Suppressor macrophage treated with lipopolysaccharide for 1 hour (primary cell): ENCODE measurements around the gene PVALEF.

ENCODE experiments used
- DNase-seq, 3 donors: peaks; one replicate each; pipeline ENCODE4 v3.0.0-alpha.2; 2020 to 2022

PVALEF gene

DNA sequence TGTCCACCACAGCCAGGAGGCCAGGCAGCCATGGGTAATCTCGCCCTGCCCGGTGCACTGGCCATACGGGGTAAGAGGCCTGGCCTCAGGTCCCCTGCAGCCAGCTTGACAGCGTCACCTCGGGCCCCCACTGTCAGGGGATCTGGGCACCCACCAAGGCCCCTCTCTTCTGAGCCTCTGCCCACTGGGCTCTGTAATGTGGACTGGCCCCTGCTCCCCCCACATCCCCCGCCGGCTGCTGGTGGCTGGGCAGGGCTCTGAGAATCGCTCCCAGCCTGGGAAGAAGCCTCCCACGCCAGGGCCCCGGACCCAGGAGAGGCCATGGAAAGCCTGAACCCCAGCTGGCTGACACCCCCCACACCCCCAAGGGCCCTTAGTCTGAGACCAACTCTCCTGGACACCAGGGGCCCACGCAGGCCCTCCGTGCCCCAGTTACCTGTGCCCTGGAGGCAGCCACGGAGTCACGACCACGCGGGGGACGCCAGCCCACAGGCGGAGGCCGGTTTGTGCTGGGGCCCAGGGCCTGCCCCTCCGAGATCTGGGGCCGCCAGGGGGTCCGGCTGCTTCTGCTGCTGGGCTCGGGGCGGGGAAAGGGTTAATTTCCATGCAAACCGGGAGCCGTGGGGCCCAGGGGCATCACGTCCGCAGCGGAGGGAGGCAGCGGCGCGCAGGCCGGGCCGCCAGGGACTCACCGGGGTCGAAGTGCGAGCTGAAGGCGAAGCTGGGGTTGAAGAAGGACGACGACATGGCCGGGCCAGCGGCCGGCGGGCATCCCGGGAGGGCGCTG is at the start of gene PVALEF:
PVALEF (plus strand) TSS at position 262 of the 787 bp plus-strand sequence. CDS start 15,720 bp downstream, outside the sequence.
- no peak for DNase-seq

DNA sequence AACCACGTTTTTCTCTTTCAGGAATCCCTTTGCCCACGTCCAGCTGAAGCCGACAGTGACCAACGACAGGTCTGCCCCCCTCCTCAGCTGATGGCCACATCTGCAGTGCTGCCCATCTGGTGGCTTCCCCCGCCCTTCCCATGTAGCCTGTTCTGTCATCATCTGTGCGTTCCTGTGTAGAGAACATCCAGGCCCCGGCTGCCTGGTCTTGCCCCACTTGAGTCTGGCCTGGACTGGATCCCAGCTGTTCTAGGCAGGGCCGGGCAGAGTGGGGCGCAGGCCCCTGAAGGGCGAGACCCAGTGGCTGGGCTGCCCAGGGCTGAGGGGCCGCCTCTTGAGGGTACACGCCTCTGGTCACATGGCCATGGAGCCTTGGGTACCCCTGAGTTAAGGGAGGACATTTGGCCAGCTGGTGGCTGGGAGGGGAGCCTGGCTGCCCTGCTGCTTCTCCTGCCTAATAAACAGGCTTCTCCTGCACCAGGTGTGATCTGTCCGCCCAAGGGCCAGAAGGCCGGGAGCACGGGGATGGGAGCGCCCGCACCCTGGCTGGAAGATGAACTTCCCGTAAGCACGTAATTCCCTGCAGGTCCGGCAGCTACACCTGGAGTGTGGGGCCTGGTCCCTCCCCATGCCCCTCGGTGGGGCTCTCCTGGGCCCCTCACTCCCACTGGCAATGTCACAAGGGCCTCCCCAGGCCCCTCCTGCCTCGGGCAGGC is 49.4 kb upstream of the PVALEF start:
- no peak for DNase-seq

DNA sequence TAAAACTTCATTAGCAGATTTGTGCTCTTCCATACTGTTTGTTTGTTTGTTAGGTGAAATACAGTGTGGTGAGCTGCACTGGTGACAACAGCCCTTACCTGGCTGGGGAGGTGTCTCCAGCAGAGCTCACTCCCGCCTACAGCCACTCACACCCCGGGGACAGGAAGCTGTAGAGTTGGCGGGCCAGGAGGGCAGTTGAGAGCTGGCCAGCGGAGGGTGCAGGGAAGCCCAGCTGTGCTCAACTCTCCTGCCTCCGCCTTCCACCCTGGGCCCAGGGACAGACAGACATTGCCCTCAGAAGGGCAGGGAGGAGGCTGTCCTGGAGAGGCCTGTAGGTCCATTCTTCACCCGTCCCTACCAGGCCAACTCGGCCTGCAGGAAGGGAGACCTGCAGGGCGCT is 48.6 kb upstream of the PVALEF start:
- no peak for DNase-seq

DNA sequence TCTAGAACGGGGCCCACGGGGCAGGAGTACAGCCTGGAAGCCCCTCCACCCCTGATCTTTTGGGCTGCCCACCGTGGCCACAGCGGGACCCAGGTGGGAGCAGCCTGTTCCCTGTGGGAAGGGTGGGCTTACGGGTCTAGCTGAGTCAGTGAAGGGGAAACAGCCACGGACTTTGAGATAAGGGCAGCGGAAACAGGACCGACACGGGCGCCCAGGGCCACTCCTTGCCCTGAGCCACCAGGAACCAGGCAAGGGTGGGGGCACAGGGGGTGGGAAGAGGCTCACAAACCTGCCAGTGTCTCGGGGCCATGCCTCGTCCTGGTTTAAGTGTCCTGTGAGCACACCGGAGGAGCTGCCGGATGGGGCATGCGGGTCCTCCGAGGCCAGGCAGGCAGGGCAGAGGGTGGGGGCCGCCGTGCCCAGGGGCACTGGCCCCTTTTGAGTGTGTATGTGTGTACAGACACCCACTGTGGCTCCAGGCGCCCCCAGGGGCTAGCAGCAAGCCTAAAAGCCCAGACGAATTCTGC is 47.6 kb upstream of the PVALEF start:
- no peak for DNase-seq

DNA sequence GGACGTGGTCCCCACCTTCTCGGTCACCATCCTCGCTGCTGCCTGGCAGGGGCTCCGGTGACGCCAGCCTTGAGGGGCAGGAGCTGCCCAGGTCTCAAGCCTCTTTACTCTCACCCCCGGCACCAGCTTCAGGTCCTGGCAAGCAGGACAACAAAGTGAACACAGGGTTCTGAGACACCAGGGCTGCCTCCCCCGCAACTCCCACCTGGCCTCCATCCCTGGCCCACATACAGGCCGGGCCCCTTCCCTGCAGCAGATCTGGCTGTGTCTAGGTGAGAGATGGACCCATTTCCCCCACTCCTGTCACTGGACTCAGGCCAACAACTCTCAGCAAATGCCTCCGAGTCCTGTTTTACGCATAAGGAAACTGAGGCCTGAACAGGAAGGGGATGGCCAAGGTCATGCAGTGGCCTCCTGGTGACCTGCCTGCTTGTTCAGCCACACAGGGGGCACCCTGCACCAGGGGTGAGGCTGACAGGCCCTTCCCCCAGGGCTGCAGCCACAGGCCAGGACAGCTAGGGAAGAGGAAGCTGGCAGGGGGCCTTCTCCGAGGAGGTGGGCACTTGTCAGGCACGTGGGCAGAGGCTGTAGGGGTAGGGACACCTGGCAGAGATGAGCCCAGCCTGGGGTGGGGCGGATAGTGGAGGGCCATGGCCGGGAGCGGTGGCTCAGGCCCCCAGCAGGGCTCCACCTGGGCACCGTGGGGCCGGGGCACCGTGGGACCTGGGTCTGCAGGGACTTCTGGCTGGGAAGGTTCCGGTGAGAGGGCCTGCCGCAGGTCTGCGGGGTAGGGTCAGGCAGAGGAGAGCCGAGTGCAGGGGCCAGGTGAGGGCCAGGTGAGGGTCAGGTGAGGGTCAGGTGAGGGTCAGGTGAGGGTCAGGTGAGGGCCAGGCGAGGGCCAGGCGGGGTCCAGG is 46.7 kb upstream of the PVALEF start:
- DNase-seq = no peak

DNA sequence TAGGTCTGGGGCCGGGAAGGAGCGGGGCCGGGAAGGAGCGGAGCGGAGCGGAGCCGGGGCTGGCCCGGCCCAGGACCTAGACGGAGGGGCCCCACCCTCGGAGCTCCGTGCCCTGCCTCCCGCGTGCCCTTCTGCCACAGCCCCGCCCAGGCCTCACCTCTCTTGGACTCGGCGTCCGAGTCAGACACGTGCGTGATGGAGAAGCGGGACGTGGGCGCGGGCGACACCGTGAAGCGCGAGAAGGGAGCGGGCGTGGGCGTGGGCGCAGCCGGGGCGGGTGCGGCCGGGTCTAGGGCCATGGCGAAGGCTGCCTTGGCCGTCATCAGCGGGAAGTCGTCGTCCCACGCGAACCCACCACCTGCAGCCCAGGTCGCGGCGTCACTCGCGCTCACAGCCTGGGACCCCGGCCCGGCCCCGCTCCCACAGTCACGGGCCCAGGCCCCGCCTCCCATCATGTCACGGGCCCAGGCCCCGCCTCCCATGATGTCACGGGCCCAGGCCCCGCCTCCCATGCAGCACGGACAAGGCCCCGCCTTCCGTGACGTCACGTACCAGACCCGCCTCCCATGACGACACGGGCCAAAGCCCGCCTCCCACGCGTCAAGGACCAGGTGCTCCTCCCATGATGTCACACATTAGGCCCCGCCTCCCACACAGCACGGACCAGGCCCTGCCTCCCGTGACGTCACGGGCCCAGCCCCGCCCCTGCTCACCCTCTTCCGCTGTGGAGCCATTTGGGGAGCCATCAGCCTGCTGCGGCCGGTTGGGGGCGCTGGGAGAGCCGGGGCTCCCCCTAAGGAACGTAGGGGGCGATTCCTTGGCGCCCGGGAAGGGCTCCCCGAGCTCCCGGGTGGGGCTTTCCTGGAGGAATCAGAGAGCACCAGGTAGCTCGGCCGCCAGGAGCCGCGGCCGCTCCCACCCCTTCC is 45.8 kb upstream of the PVALEF start:
- DNase-seq = peak; percentile 88 to 92 (median 89)

DNA sequence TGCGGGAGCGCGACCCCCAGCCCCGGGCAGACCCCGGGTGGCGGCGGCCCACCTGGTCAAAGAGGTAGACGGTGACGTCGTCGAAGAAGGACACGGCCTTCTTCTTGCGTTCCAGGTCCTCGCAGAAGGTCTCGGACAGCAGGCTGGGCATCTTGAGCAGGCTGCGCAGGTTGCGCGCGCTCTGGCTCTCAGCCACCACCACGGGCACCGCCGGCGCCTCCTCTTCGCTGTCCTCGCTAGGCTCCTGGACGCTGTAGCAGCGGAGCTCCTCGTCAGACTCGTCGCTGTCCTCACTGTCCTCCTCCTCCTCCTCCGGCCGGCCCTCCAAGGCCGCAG is 45.2 kb upstream of the PVALEF start:
- no peak for DNase-seq

DNA sequence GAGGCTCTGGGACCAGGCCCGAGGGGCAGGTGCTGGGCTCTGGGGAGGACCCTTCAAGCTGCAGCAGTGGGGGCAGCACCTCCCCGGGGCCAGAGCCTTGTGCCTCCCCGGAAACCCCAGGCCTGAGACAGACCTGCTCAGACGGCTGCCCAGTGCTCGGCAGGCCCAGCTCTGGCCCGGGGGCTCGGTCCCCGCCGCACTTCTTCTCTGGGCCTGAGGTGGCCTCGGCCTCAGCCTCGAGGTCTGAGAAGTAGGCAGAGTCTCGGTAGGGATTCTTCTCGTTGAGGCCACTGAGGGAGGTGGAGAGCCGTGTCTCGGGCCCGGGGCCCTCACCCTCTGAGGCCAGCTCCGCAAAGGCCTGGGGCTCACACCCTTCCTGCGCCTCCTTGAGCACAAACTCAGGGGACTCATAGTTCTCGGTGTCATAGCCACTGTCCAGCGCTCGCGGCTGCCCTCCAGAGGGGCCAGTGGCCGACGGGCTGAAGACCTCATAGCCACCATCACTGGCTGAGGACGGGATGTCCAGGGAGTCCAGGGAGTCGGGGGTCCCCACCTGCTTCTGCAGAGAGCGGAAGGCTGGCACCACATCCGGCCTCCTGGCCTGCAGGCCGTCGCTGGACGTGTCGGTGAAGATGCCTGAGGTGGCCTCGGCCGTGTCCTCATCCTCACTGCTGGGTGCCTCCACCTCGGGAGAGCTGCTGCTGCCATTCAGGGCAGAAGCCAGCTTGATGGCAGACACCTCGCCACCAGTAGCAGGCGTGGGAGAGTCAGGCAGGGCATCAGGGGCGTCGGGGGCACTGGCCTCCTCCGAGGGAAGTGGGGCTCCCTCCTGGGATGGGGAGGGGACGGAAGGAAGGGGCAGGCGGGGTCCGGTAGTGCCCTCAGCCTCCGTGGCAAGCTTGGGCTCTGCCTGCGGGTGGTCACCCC is 44.3 kb upstream of the PVALEF start:
- DNase-seq = no peak

DNA sequence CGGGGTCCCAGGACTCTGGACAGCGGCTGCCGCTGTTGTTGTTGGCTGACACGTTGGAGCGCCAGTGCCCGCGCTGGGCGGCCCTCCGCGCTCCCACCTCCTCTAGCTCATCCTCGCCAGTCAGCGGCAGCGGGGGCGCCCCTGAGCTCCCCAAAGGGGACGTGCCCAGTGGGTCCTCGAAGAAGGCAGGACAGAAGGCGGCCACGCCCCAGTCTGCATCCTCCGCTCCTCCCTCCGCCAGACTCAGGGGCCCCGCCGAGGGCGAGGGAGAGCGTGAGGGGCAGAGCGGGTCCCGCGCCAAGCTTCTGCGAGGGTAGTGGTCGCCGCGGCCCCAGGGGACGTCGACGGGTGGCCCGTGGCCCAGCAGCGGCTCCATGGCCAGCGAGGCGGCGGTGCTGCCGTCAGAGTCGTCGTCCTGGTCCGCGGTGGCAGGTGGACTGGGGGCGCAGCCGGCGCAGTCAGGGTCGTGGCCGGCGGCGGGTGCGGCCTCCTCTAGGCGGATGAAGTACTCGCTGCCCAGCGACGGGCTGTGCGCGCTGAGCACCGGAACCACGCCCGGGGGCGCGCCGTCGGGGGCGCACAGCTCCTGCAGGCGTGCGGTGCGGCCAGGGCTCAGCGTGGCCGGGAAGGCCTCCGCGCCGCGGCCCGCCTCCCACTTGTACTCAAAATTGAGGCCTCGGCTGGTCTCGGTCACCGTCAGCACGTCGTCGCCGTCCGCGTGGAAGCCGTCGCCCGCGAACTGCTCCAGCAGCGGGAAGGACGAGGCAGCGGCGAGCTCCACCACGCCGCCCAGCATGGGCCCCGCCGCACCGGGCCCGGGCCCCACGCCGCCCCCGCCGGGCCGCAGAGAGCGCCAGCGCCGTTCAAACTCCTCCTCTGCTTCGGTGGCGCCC is 43.2 kb upstream of the PVALEF start:
- DNase-seq = no peak

DNA sequence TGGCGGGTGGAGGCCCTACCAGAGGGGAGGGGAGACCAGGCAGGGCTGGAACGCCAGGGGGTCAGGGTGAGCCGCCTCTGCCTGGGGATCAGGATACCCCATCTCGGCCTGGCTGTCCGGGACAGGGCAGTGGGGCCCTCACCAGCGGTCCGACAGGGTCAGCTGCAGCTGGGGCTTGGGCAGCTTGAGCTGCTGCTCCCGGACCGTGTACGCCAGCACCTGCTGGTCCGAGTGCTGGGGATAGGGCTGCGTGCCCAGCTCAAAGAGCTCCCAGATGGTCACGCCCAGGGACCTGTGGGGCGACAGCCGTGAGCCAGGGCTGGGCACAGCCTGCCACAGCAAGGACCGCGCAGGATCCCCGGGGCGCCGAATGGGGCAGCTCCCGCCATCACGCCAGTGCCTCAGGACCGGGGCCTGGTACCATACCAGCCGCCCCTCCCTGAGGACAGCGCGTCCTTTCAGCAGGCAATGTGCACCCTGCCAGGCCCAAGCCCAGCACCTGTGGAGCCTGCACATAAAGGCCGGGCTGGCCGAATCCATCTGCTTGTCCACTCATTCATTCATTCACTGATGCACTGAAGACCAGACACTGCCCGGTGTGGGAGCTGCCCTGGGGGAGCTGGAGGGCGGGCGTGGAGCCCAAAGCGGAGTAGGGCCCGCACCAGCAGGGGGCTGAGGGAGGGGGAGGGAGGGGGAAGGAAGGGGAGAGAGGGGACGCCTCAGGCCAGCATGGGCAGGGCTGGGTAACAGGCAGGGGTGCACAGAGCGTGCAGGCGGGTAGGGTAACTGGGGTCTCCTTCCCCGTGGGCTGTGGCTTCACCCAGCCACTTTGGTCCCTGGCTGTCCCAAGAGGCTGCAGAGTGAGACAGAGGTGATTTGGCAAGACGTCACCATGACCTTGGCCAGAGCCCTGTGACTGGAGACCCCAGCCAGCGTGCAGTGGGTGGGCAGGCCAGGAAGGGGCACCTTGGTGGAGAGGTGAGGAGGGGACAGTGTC is 42.0 kb upstream of the PVALEF start:
- no peak for DNase-seq

DNA sequence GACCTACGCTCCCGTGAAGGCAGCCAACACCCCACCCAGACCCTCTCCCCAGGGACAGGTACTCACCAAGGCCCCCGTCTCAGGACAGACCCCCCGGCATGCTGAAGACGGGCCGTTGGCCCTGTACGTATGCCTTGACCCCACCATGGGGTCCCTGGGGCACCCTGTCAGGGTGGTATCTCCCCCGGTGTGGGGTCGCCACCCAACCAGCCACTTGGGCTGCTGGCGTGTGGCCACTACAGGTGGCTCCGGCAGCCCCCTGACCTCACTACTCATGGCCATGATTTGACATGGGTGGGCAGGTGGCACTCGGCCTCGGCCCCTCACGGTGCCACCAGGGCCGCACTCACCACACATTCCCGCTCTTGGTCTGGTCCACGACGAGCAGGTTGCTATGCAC is 40.9 kb upstream of the PVALEF start:
- no peak for DNase-seq

DNA sequence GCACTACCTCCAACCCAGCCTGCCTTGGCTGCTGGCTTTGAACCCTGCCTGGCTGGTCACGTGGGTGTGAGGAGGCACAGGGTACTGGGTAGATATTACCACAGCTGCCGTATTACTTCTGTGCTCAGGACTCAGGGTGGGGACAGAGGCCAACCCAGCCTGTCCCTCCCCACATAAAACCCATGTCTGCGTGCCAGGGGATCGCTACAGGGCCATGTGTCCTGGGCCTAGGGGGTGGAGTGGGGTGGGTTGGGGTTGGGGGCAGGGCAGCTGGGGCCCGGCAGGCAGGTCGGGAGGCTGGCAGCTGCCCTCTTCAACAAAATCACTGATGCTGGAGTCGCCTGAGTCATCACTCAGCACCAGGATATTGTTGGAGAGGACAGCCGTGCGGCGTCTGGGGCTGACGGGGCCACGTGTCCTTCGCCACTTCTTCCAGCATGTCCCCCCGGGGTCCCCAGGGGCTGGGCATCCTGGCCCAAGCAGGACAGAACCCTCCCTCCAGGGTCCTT is 39.7 kb upstream of the PVALEF start:
- no peak for DNase-seq

DNA sequence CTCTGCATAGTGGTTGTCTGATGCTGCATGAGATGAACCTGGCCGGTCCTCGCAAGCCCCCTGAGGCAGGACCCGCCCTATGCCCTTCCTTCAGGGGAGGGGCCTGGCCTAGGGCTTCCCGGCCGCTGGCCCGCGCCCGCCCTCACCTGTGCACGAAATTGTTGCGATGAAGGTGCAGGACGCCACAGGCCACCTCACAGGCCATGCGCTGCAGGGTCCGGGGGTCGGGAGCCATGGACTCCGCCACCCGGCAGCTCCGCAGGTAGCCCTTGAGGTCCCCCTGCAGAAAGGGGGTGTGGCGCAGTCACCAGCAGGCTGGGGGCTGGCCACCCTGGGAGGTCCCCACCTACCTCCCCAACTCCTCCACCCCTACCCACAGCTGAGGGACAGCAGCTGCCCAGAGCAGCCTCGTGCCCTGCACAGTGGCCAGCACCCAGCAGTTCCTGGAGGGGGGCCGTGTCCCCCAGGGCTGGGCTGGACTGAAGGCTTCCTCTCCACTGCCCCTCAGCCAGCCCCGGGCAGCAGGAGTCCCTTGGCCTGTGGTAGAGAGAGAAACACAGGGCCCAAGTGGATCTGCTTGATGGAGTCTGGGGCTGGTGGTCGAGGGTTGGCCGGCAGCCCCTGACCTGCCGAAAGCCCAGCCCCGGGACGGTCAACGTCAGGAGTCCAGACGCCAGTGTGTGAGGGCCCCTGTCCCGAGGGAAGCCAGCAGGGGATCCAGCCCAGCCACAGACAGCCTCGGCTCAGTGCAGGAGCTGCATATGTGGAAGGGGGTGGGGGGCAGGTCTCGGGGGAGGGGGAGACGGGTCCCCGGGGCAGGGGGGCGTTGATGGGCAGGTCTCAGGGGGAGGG is 38.8 kb upstream of the PVALEF start:
- no peak for DNase-seq

DNA sequence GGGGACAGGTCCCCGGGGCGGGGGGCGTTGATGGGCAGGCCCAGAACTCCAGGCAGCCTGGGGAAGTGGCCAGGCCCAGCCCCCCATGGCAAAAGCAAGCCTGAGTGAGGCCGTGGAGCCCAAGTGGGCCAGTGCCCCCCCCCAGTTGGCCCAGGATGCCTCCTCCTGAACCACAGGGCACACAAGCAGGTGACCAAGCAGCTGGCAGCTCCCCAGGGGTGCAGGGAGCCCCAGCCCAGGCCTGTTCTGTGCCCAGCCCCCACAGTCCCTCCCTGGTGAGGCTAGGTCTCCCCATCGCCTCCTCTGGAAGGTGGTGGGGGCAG is 38.2 kb upstream of the PVALEF start:
- DNase-seq = no peak

DNA sequence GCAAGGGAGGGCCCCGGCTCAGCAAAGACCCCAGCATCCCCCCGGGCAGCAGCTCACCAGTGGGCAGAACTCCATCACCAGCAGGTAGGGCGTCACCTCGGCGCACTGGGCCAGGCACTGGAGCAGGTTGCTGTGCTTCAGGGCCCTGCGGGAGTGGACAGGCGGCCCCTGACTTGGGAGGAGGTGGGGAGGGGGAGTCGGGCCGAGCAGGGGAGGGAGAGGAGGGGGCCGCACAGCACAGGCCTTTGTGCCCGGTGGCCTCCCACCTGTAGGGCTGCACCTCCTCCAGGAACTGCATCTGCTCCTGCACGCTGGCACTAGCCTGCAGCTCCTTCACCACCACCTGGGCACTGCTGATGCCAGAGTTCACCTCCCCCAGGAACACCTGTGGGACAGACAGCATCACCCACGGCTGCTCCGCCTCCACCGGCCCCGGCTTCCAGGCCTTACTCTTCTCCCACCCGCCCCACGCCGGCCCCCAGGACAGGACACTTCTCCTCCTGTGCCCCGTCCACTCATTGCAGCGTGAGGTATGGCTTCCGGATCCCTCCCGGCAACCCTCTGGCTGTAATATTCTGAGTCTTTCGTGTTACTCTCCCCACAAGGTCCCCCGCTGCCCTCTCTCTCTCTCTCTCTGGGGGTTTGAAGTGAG is 37.7 kb upstream of the PVALEF start:
- DNase-seq = no peak

DNA sequence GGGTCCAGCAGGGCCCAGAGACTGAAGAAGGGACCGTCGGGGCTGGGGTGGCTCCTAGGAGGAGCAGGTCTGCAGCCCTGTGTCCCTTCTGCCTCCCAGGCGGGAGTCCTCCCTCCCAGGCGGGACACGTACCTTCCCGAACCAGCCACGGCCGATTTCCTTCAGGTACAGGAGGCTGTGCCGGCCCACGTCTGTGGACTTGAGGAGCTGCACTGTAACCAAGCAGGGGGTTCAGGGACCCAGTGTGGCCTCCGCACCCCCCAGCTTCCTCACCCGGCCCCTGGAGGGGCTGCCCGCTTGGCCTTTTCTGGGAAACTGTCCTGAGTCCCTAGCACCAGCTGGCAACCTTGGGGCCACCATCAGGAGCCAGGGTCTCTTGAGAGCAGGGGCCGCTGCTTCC is 37.0 kb upstream of the PVALEF start:
- DNase-seq = no peak

DNA sequence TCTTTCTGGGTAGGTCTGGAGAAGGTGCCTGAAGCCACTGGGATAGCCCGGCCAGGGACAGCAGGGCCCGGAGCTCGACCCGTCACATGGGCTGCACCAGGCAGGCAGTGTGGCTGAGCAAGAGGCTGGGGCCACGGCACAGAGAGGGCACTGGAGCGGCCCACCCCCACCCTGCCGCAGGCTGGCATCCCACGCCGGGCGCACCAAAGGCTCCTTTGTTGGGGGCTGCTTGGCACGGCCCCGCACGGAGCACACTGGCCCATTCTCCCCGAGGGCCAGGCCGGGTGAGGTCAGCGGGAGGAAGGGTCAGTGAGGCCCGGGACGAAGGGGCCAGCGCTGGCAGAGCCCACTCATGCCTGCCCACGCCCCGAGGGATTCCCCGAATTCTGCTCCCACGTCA is 36.5 kb upstream of the PVALEF start:
- no peak for DNase-seq
